A673 (cell line): ENCODE measurements around the gene HMCN2.

Source experiments
- EZH2 ChIP-seq: fragments of 200-600 bp; sonication (generic); IDR thresholded peaks from 2 replicates; pipeline ENCODE4 v1.6.1; 2017; ENCODE audit warnings: borderline replicate concordance, low read depth, mild to moderate bottlenecking, mixed read lengths, antibody characterized with exemption, low read length; ENCODE audit not compliant: poor library complexity, severe bottlenecking
- TF ChIP-seq, protein P1 (sequence below): fragments of 300-800, 200-600 bp; sonication (generic); conservative IDR thresholded peaks from 2 replicates; pipeline ENCODE4 v1.5.1; 2017; ENCODE audit warnings: low read depth, mild to moderate bottlenecking, antibody characterized with exemption, low read length, moderate library complexity, mixed read lengths

DNA sequence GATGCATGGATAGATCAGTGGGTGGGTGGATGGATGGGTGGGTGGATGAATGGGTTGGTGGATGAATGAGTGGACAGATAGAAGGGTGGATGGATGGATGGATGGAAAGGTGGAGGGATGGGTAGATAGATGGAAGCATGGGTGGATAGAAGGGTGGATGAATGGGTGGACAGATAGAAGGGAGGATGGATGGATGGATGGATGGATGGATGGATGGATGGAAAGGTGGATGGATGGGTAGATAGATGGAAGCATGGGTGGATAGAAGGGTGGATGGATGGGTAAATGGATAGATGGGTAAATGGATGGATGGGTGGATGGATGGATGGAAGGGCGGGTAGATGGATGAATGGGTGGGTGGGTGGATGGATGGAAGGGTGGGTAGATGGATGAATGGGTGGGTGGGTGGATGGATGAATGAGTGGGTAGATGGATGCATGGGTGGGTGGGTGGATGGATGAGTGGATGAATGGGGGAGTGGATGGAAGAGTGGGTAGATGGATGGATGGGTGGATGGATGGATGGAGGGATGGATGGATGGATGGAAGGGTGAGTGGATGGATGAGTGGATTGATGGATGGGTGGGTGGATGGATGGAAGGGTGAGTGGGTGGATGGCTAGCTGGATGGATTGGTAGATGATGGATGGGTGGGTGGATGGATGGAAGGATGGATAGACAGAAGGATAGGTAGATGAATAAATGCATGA is 91.5 kb downstream of the HMCN2 start:
- TF ChIP-seq, protein P1, sequence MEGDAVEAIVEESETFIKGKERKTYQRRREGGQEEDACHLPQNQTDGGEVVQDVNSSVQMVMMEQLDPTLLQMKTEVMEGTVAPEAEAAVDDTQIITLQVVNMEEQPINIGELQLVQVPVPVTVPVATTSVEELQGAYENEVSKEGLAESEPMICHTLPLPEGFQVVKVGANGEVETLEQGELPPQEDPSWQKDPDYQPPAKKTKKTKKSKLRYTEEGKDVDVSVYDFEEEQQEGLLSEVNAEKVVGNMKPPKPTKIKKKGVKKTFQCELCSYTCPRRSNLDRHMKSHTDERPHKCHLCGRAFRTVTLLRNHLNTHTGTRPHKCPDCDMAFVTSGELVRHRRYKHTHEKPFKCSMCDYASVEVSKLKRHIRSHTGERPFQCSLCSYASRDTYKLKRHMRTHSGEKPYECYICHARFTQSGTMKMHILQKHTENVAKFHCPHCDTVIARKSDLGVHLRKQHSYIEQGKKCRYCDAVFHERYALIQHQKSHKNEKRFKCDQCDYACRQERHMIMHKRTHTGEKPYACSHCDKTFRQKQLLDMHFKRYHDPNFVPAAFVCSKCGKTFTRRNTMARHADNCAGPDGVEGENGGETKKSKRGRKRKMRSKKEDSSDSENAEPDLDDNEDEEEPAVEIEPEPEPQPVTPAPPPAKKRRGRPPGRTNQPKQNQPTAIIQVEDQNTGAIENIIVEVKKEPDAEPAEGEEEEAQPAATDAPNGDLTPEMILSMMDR: no peak
- no peak for TF ChIP-seq EZH2
